ENCODE data around the gene HUS1.
A peak's percentile ranks its signal among the peaks of the same experiment; 100 is the strongest.
"Not testable (repeated sequence)": the region's sequence is repeated elsewhere in the genome, so short reads cannot be mapped to it uniquely, and the experiment has no call there.

The HUS1 gene

DNA sequence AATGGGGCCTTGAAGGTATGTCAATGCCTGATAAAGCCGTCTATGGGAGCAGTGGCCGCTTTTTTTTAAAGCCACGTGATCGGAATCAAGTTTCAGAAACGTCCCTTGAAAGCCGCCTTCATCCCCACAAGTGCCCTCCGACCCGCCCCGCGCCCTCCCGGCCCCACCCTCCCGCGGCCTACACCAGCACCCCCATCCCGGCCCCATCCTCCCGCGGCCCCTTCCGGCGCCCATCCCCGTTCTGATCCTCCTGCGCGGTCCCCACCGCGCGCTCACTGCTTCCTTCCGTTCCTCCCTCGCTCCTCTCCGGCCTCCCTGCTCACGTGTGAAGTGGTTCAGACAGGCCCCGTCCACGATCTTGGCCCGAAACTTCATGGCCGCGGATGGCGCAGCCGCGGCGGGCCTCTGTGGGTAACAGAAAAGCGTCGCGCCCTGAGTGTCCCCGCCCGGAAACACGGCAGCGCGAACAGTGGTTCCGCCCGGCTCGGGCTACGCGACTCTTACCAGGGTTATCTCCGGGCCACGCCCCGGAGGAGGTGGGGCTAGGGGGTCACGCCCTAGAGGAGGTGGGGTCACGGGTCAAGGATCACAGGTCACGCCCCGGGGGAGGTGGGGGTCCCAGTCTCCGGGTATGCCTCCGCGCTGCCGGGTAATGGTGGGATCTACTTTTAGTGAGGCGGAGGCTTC, at the start of gene HUS1:
Gene HUS1 (minus strand): TSS at position 471 of the 687 bp plus-strand sequence. CDS start 96 bp downstream, at position 375.
- peak; percentile 63 to 96 for DNase-seq

GRCh38 chr7:48028938-48029337, 49.5 kb upstream of the HUS1 start, which contains the start of gene SUN3:
Gene SUN3 (minus strand): TSS chr7:48029107. CDS start chr7:48028938, 169 bp downstream.
- DNase-seq, result no peak

DNA sequence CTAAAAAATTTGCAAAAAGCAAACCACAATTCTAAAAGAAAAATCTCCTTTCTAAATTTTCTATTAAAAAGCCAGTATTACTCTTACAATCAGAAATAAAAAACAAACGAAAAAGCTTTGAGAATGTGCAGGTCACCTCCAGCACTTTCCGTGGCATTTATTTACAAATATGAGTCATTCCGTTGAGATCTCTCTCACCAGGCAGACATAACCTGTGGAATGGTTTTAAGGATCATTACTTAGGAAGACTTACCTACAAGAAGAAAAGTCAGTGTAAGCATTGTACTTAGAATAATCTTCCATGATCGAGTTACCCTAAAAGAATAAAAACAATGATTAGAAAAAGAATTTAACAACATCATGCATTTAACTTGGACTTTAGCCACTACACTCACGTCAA, 46.2 kb upstream of the HUS1 start:
- no peak for DNase-seq

GRCh38 chr7:48017674-48018073, 38.3 kb upstream of the HUS1 start:
- no peak for DNase-seq

- no peak for DNase-seq
Observed at GRCh38 chr7:48016641-48017040, 37.2 kb upstream of the HUS1 start.

GRCh38 chr7:48011951-48012350, 32.5 kb upstream of the HUS1 start:
- no peak for DNase-seq

DNA sequence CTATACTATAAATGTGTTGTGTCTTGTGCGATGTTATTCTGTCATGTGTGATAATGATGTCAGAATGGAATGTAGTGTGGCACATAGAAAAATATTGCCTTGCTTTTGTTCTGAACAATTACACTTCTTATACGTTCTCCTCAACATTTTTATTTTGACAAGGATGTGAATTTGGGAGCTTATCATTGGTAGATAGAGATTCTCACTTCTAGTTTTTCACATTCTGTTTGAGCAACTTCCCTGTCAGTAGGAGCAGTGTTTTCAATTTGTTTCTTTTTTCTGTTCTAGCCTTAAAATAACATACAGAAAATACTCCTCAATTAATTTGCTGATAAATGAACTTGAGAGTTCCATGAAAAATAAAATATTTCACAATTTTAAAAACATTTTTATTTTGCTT, 31.9 kb upstream of the HUS1 start:
- no peak for DNase-seq

DNA sequence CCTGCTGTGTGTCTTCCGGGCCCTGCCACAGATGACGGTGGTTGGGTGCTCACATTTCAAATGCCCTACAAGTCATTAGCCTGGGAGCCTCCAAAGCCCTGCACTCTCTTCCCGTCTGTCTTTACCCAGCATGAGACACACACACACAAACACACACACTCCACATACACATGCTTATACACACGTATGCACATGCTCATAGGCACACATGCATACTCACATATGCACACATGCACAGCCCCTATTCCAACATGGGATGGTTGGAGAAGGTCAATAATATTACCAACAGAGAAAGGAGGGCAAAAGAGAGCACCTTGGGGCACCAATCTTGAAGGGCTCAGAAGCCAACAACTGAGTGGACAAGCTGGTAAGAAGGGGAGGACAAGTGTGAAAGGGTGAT, 30.5 kb upstream of the HUS1 start:
- DNase-seq, result no peak

DNA sequence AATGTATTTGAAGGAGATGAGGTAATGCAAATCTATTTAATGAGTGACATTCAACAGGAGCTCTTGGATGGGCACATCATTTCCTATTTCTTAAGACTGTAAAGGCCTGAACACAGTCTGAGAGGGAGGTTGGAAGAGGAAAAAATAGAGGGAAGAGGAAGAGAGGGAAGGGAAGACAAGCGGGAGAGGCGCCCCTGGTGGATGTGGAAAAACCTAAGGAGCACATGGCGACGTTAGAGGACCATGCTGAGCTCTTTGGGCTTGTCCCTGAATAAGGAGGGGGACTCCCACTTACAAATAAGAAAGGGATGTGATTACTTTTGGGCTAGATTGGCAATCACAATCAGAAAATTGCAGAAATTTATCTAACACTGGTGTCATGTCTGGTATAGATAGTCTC, 29.8 kb upstream of the HUS1 start:
- no peak for DNase-seq

DNA sequence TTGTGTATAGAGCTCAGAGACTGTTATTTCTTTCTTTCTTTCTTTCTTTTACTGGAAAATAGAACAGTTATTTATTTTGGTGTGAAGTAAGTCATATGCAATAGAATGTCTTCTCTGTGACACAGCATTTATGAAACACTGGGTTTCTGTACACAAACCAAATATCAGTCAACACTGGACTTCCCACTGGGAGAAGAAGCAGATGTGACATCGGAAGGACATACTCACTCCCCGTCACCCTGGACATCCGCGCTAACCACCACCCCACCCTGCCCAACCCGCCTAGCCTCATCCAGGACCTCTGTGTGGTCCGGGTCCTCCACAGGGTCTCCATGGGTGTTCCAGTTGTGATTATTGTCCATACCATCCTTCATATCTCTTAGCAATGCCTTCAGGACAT, 27.5 kb upstream of the HUS1 start:
- no peak for DNase-seq

DNA sequence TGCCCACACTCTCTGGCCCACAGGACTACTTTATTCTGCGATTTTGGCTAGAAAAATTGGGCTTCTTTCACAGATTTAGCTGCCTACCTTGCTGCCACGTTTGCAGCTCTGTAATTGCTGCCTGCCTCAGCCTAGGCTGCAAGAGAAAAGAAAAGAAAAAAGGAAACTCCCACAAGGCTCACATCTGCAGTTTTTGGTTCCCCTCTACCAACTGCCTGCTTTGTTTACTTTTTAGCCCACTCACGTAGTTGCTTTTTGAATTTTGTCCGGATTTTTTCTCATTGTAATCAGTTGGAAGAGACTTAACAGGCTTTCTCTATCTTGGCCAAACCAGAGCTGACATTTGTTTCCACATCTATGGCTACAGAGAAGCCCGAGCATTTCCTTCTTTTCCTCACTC, 25.2 kb upstream of the HUS1 start:
- no peak for DNase-seq

- peak; percentile 33 to 85 for DNase-seq
Observed at GRCh38 chr7:48004032-48004431, 24.6 kb upstream of the HUS1 start.

DNA sequence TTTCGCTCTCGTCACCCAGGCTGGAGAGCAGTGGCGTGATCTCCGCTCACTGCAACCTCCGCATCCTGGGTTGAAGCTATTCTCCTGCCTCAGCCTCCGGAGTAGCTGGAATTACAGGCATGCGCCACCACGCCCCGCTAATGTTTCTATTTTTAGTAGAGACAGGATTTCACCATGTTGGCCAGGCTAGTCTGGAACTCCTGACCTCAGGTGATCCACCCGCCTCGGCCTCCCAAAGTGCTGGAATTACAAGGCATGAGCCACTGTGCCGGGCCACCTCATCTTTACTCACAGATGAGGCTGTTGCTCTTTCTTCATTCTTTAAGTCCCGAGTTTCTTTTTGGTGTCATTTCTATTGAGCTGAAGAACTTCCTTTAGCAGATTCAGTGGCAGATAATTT, 20.7 kb upstream of the HUS1 start:
- not testable (repeated sequence) for DNase-seq

DNA sequence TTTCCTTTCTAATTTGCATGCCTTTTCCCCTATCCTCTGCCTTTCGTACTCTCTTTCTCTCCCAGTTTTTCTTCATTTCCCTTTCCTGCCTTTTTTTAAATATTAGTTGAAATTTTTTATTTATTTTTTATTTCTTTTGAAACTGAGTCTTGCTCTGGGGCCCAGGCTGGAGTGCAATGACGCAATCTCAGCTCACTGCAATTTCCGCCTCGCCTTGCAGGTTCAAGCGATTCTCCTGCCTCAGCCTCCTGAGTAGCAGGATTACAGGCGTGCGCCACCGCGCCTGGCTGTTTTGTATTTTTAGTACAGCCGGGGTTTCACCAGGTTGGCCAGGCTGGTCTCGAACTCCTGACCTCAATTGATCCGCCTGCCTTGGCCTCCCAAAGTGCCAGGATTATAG, 20.0 kb upstream of the HUS1 start:
- no peak for DNase-seq

DNA sequence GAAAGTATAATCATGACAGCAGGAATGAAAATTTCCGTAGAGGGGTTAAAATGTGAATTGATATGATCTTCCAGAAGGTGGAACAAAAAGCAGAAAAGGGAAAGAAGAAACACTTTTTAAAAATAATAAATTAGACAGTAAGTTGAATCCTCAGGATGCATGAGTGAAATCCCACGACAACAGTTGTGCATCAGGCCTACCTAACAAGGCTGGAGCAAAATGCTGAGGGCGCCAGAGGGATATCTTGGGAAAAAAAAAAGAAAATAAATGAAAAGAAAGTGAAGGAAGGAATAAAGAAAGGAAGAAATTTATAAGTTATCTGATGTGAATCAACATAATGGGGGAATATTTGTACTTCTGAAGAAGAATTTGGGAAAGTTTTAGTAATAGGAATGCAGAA, 13.0 kb upstream of the HUS1 start:
- DNase-seq, result no peak

- DNase-seq, result no peak
Observed at GRCh38 chr7:47991741-47992311, 12.4 kb upstream of the HUS1 start.

- no peak for DNase-seq
Observed at GRCh38 chr7:47991270-47991669, 11.9 kb upstream of the HUS1 start.

DNA sequence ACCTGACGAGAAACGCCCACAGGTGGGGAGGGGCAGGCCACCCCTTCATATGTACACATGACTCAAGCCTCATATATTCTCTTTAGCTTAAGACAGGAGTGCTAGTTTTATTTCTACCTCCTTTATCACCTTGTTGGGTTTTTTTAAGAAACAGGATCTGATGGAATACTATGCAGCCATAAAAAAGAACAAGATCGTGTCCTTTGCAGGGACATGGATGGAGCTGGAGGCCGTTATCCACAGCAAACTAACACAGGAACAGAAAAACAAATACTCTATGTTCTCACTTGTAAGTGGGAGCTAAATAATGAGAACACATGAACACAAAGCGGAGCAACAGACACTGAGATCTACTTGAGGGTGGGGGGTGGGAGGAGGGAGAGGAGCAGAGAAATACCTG, 11.2 kb upstream of the HUS1 start:
- no peak for DNase-seq

- not testable (repeated sequence) for DNase-seq
Observed at GRCh38 chr7:47989607-47990400, 10.4 kb upstream of the HUS1 start.

DNA sequence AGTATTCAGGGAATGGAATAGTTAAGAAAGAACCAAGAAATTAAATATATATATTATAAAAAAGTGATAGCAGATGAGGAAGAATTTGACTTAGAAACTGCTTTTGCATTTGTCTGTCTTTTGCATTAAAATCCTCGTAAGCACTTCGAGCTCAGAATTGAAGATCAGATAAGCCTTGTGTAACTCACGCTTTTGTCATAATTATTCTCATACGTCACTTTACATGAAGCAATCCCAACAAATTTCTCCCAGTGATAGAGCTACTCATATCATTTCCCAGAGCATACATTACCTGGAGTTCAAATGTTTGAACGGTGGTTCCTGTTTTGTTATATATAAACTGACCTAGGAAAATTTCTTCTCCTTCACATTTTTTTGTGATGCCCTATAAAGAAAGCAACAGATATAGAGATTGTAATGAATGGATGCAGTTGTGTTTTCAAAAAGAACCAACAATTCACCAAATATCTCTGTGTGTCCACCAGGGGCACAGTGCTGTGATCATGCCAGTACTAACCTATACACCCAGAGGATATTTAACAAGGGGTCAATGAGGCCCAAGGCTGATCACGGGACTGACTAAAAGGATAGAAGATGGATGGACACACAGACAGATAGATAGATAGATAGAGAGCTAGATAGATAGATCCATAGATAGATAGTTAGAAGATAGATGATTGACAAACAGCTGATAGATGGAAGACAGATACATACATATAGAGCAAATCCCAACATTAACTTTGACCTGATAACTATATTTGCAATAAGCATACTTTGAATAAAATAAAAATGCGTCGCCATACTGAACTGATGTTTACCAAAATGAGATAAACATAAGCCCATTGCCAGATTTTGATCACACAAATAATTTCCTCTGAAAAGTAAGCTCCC, 9.3 kb upstream of the HUS1 start:
- no peak for DNase-seq

DNA sequence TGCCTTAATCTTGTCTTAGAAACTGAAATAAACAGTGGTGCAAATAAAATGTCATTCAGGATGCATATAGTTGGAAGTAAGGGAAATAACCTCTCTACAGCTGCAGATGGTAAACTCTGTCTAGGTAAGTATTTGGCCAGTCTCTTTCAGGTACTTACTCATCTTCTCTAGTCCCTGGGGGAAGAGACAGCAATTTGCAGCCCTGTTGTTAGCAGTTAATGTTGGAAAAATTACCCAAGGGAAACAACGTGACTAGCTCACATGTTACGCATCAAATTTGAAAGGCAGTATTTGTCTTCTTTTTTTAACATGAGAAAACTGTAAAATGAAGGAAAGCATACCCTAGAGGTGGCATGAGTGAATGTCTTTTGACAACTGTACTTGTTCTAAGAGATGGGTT, 3.2 kb upstream of the HUS1 start:
- no peak for DNase-seq

- DNase-seq, result not testable (repeated sequence)
Observed at GRCh38 chr7:47980648-47981047, 1.2 kb upstream of the HUS1 start.

DNA sequence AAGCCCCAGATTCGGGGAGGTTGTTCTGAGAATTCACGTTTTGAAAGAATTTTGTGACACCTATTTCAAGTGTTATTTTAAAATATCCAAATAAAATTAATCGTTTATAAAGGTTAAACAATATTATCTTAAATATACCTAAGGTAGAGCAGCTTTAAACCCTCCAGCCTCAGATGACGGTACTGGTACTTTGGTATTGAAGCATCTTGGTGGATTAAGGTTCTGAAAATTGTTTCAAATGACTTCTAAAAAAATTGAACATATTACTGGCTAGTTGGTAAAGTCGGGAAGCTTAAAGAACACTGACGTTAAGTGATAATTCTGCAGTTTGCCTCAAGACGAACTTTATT, 392 bp upstream of the HUS1 start:
- DNase-seq, result no peak

All from NCI-H446 (cell line).